MCF 10A (cell line): ENCODE data around the gene PRDM10. TPM values are rescaled to one million over a fixed set of nuclear protein-coding genes. Genes with fewer than 3 reads are reported as not detected.

Source experiments
- BruUV-seq: library from RNA; stranded (reverse); fragments of 400-500 nt; replicated peaks from 2 replicates; lab custom pipeline; 2021; lab: Mats Ljungman, UMichigan
- CTCF ChIA-PET: fragments of 300-600 bp; sonication (Branson Sonifier 250); formaldehyde crosslinking; extraction: SDS; loops from one replicate; lab custom pipeline; 2021; ENCODE audit warnings: antibody characterized with exemption, inconsistent platforms; lab: Yijun Ruan, JAX
- POLR2A ChIA-PET: fragments of 300-600, 350-650 bp; sonication (Branson Sonifier 250); formaldehyde crosslinking; extraction: SDS; loops from one replicate; lab custom pipeline; 2020; ENCODE audit warnings: antibody characterized with exemption, inconsistent platforms; lab: Yijun Ruan, JAX
- DNase-seq: peaks from one replicate; pipeline ENCODE4 v3.0.0-alpha.2; 2018; ENCODE audit not compliant: unreplicated experiment
- H3K27ac Mint-ChIP-seq: one replicate; pipeline ENCODE4 v1.8.0; 2022; ENCODE audit warnings: mild to moderate bottlenecking, low read depth, mixed read lengths; ENCODE audit not compliant: unreplicated experiment
- H3K27me3 Mint-ChIP-seq: one replicate; pipeline ENCODE4 v1.8.0; 2022; ENCODE audit warnings: mixed read lengths; ENCODE audit not compliant: insufficient read depth, unreplicated experiment
- H3K36me3 Mint-ChIP-seq: one replicate; pipeline ENCODE4 v1.8.0; 2022; ENCODE audit warnings: mild to moderate bottlenecking, moderate library complexity, mixed read lengths; ENCODE audit not compliant: insufficient read depth, unreplicated experiment
- H3K4me1 Mint-ChIP-seq: one replicate; pipeline ENCODE4 v1.8.0; 2022; ENCODE audit warnings: mixed read lengths; ENCODE audit not compliant: insufficient read depth, unreplicated experiment
- H3K4me3 Mint-ChIP-seq: one replicate; pipeline ENCODE4 v1.8.0; 2022; ENCODE audit warnings: mild to moderate bottlenecking, moderate library complexity, mixed read lengths; ENCODE audit not compliant: unreplicated experiment
- H3K9me3 Mint-ChIP-seq: one replicate; pipeline ENCODE4 v1.8.0; 2022; ENCODE audit warnings: mixed read lengths; ENCODE audit not compliant: unreplicated experiment
- CTCF ChIP-seq: fragments of 200-600 bp; IDR thresholded peaks from one replicate; pipeline ENCODE4 v1.8.0; 2022; ENCODE audit warnings: antibody characterized with exemption, mild to moderate bottlenecking; ENCODE audit not compliant: unreplicated experiment
- intact Hi-C: fragments of 100-400 bp; cut with micrococcal nuclease; formaldehyde crosslinking; loops from 2 replicates; pipeline ENCODE4 v1.14.1; 2022
- total RNA-seq: library from RNA; stranded (reverse); gene quantifications from 2 replicates; pipeline ENCODE4 v1.2.3, GENCODE V29; 2022

The PRDM10 gene
- total RNA-seq, 1 experiment from 2014 or later: 5.1 TPM

- CTCF ChIA-PET: interaction anchor here (0.6 to 4.5 kb wide), 19 partner anchors 11 to 614 kb away, joined by 3 to 24 read pairs (median 4); partner anchors contain the start of gene APLP2
- Mint-ChIP-seq H3K36me3 (no peaks in the 10 kb centered on the region), H3K4me1 (peaks cover 6% of the 10 kb centered on the region), H3K27me3 (no peaks in the 10 kb centered on the region), H3K27ac (peak overlapping the region; percentile 100), H3K4me3 (peak overlapping the region; percentile 97), H3K9me3 (no peaks in the 10 kb centered on the region)
- DNase-seq: no peak
- TF ChIP-seq CTCF: no peak
- TSS peak; percentile 84 for BruUV-seq
- POLR2A ChIA-PET: interaction anchor here (0.8 to 5.2 kb wide), 29 partner anchors 8 to 156 kb away, joined by 3 to 186 read pairs (median 7); partner anchors contain the start of genes APLP2, NFRKB and ST14
- intact Hi-C loops: loop anchor here (1.0 to 5.0 kb wide), 5 partner anchors 34 to 216 kb away; partner anchors contain the start of gene APLP2
Measured at GRCh38 chr11:130003717-130004001, 1.0 kb upstream of the PRDM10 start.

- intact Hi-C loops: loop anchor here (1.0 to 5.0 kb wide), 6 partner anchors 34 to 216 kb away; partner anchors contain the start of gene APLP2
- no peaks in the 10 kb centered on the region for H3K36me3 Mint-ChIP-seq
- H3K4me1 Mint-ChIP-seq: peaks cover 12% of the 10 kb centered on the region
- H3K9me3 Mint-ChIP-seq: no peaks in the 10 kb centered on the region
- POLR2A ChIA-PET: interaction anchor here (0.5 to 5.2 kb wide), 39 partner anchors 8 to 307 kb away, joined by 3 to 186 read pairs (median 5); partner anchors contain the start of genes APLP2, NFRKB and ST14
- BruUV-seq: no TSS peak
- H3K4me3 Mint-ChIP-seq: peak overlapping the region; percentile 97
- H3K27me3 Mint-ChIP-seq: no peaks in the 10 kb centered on the region
- TF ChIP-seq CTCF: no peak
- DNase-seq: peak; percentile 97
- CTCF ChIA-PET: interaction anchor here (0.6 to 4.5 kb wide), 17 partner anchors 12 to 166 kb away, joined by 3 to 24 read pairs (median 4); partner anchors contain the start of gene APLP2
- H3K27ac Mint-ChIP-seq: peak overlapping the region; percentile 100
Measured at GRCh38 chr11:130002846-130003716, 446 bp upstream of the PRDM10 start.

- peak overlapping the region; percentile 100 for H3K27ac Mint-ChIP-seq
- no TSS peak for BruUV-seq
- no peak for TF ChIP-seq CTCF
- peaks cover 1% of the 10 kb centered on the region for H3K36me3 Mint-ChIP-seq
- H3K4me3 Mint-ChIP-seq: peak overlapping the region; percentile 97
- peak; percentile 24 for DNase-seq
- intact Hi-C loops: loop anchor here (1.0 to 5.0 kb wide), 2 partner anchors 78 to 214 kb away; no protein-coding TSS in a partner anchor
- H3K27me3 Mint-ChIP-seq: no peaks in the 10 kb centered on the region
- ChIA-PET POLR2A (interaction anchor here (0.7 to 5.2 kb wide), 27 partner anchors 11 to 160 kb away, joined by 3 to 186 read pairs (median 6); partner anchors contain the start of genes APLP2 and NFRKB), CTCF (interaction anchor here (1.2 to 4.5 kb wide), 5 partner anchors 9 to 160 kb away, joined by 3 to 24 read pairs (median 12); partner anchors contain the start of gene APLP2)
- H3K9me3 Mint-ChIP-seq: no peaks in the 10 kb centered on the region
- peaks cover 18% of the 10 kb centered on the region for H3K4me1 Mint-ChIP-seq
Measured at GRCh38 chr11:130001461-130002351, 929 bp downstream of the PRDM10 start.
